Measurements from ENCODE around the gene NLRP12.

DNA sequence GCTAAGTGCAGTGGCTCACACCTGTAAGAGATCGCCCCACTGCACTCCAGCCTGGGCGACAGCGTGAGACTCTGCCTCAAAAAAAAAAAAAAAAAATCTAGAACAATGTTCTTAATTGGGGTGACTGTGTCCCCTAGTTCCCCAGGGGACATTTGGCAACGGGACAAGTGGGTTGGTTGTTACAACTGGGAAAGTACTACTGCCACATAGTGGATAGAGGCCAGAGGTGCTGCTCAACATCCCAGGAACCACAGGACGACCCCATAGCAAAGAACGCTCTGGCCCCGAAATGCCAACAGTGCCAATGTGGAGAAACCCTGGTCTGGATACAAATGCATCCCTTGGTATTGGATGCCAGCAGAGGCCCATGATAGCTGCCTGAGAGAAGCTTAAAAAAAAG lies 11.8 kb downstream of the NLRP12 start:
- TF ChIP-seq POLR2AphosphoS5 (IDR thresholded peaks at IDR 0.05; ENCODE audit: insufficient read depth, low read depth, low read length) (no peak), CTCF (IDR thresholded peaks at IDR 0.05; ENCODE audit: extremely low read depth in 1 of 2, insufficient read depth in 1 of 2, low read depth in 1 of 2, low read length in 2 of 2) (peak in 1 of 2 donors; percentile 26), POLR2A (IDR thresholded peaks at IDR 0.05; ENCODE audit: low read depth, low read length) (no peak), JUN (IDR thresholded peaks at IDR 0.05; ENCODE audit: borderline replicate concordance, insufficient read depth, insufficient read length, low read depth) (no peak), EZH2 (IDR thresholded peaks at IDR 0.05; ENCODE audit: borderline replicate concordance, low read depth, low read length, severe bottlenecking) (no peak)
- TF ChIP-seq, protein P1, sequence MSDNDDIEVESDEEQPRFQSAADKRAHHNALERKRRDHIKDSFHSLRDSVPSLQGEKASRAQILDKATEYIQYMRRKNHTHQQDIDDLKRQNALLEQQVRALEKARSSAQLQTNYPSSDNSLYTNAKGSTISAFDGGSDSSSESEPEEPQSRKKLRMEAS (IDR thresholded peaks at IDR 0.05; ENCODE audit: insufficient read depth, insufficient read length): no peak
